Measurements from ENCODE around the gene ODR4.

DNA sequence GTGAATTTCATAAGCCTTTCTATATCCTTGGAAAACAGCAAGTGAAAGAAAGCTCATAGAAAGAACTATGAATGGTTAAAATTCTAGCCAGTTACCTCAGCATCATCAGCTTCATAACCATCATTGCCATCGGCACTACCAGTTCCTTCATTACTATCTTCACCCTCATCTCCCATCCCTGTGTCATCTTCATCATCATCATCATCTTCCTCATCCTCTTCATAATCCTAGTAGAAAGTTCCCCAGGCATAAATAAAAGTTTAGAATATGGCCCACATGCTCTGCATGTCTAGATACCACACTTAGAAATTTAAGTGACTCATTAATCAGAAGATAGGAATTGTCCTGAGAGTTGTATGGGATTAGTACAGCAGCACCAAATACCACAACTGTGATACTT, 49.6 kb upstream of the ODR4 start:
- TF ChIP-seq, protein P1, sequence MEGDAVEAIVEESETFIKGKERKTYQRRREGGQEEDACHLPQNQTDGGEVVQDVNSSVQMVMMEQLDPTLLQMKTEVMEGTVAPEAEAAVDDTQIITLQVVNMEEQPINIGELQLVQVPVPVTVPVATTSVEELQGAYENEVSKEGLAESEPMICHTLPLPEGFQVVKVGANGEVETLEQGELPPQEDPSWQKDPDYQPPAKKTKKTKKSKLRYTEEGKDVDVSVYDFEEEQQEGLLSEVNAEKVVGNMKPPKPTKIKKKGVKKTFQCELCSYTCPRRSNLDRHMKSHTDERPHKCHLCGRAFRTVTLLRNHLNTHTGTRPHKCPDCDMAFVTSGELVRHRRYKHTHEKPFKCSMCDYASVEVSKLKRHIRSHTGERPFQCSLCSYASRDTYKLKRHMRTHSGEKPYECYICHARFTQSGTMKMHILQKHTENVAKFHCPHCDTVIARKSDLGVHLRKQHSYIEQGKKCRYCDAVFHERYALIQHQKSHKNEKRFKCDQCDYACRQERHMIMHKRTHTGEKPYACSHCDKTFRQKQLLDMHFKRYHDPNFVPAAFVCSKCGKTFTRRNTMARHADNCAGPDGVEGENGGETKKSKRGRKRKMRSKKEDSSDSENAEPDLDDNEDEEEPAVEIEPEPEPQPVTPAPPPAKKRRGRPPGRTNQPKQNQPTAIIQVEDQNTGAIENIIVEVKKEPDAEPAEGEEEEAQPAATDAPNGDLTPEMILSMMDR (IDR thresholded peaks at IDR 0.05): no peak
- TF ChIP-seq POLR2A (IDR thresholded peaks at IDR 0.05): no peak

Data from breast epithelium (tissue), 3 donors.